ENCODE data around the gene MAP4K4.

The MAP4K4 gene

DNA sequence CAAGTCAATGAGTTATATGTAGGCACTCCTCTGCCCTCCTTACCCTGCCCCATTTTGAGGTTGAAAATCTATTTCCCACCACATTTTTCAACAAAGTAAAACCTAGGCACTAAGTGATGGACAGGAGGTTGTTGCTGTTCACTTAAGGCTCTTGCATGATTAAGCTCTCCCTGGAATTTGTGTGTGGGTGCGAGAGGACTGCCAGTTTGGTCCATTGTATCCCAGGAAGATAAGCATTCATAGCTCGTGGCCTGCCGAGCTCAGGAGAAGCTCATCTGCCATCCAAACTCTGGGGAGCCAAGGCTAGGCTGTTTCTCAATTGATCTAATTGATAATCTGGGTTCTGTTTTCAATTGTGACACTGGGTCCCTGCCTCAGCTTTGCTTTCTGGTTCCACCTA lies 4.7 kb upstream of the MAP4K4 start:
- no peak for DNase-seq (ENCODE audit: low read depth)

DNA sequence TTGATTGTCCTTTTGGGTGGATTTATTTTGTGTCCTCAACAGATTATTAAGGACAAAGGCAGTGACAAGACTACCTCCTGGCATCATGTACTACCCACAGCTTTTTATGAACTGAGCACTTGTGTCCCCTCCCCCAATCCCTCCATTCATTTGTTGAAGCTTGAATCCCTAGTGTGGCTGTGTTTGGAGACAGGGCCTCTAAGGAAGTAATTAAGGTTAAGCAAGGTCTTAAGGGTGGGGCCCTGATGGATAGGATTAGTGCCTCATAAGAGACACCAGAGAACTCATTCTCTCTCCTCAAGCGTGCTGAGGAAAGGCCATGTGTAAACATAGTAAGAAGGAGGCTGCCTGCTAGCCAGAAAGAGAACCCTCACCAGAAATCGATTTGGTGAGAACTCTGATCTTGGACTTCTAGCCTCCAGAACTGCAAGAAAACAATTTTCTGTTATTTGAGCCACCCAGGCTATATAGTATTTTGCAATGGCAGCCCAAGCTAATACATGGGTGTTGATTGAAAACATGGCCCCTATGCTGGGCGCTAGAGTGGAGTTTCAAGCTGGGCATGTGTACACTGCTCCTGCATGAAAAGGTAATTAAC lies 3.4 kb upstream of the MAP4K4 start:
- DNase-seq (ENCODE audit: low read depth), result no peak

DNA sequence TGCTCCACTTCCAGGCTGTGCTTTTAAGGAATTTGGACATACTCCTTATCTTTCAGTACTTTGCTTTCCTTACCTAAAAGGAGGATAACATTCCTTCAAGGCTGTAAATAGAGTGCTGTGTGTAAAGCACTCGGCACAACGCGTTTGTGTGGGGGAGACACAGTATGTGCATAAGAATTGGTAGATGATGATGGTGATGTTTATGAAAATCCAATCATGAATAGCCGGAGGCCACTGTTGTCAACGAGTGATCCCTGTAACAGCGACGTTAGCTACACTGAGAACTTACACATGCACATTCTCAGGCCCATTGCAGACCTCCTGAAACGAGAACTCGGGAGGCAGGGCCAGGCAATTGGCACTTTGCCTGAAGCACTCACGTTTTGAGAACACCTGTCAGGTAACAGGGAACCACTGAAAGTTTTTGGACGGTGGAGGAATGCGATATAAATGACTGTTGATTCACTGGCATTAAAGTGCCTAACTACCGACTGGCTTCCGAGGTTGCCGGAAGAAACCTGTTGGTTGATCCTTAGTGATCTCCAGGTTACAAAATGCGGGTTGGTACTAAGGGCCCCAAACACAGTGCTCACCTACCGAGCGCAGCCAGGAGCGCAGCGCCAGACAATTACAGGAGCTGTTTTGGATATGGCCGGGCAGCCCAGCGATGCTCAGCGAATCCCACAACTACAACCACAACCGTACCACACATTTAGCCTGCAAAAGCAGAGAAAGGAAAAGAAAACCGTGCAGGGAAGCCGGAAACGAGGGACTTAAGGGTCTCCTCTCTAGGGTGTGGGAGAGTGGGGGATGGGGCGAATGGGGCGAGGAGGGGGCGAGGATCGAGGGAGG lies 1.0 kb upstream of the MAP4K4 start:
- DNase-seq (ENCODE audit: low read depth), result no peak

DNA sequence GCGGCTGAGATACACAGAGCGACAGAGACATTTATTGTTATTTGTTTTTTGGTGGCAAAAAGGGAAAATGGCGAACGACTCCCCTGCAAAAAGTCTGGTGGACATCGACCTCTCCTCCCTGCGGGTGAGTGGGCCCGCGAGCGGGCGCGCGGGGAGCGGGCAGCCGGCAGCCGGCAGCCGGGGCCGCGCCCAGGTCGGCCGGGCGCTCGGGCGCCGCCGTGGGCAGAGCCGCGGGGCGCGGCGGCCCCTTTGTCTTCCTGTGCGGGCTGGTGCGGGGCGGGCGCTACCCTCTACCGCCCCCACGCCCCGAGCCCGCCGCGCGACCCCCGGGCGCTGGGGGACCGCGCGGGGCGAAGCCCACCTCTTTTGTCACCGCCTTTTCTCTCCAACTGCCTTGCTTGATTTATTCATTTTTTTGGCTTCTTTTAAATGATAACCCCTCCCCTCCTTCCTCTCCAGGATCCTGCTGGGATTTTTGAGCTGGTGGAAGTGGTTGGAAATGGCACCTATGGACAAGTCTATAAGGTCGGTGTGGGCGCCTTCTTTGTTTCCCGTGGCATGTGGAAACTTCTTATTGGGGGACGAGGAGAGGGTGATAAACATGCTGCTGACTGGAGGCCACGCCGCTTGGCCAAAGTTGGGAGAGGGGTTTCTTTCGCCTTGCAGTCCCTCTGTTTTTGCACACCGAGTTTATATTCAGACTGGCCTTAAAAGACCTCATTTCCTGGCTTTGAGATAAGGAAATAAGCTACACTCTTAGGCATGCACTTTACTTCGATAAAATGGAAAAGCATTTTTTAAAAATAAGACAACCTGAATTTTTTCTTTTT lies 722 bp downstream of the MAP4K4 start:
- DNase-seq (ENCODE audit: low read depth), result no peak

DNA sequence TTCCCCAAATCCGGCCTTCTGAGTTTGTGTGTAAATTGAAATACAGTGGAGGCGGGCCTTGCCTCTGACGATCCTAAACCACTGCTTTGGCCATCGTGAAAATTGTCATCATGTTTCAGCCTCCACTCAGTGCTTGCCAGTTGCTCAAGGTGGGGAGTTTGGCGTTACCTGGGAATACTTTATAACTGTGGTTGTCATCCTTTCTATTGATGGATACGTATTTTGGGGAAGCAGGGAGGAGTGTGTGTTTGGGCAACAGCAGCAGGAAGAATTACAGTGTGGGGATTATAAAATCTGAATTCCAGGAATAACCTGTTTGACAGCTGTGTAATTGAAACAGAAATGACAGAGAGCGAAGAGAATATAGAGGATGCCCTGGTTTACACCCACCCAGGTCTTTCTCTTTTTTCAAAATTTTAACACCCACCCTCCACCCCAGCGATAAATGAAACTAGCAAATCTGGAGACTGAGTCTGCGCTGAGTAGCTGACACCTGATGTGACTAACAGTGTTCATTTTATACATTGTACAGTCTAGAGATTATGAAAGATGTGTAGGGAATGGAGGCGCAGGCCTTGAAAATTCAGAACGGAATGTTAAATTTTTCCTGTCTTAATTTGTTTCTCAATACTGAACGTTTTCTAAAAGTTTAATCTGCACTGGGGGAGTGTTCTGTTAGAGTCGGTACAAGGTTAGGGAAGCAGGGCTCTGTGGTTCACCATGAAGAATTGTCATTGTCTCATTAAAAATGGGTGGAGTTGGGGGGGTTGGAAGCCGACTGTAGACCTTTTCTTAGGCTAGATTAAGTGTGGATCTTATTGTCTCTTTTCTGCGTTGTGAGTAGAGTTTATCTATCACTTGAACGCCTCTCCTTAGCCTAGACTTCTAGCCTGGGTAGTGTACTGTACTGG lies 1.6 kb downstream of the MAP4K4 start:
- DNase-seq (ENCODE audit: low read depth), result no peak

DNA sequence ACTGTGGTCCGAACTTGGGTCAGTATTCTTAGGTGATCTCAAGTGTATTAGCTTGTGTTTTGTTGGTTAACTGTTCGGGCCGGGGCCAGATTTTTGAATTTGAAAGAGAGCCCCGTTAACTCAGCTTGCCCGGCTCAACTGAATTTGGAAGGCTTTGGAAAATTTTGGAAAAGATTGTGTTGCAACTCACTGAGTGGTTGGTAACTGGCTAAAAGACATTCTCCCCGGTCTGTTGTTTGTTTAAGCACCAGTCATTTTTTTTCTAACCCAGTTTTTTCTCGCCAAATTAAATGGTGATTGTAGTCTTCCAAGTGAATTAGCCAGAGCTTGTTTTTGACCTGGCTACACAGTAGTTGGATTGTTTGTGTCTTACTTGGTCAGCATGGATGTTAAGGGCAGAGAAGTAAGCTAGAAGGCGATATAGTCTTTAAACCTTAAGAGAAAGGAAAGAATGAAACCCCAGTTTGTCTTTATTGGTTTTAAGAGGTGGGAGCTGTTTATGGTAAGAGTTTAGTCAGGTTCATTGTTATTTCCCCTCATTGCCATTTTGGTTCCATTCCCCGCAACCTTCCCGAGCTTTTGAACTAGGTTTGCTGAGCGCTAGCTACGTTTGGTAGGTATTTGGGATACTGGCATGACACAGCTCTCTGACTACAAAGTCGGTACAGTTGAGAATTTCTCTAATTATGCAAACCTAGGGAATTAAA lies 2.4 kb downstream of the MAP4K4 start:
- no peak for DNase-seq (ENCODE audit: low read depth)

DNA sequence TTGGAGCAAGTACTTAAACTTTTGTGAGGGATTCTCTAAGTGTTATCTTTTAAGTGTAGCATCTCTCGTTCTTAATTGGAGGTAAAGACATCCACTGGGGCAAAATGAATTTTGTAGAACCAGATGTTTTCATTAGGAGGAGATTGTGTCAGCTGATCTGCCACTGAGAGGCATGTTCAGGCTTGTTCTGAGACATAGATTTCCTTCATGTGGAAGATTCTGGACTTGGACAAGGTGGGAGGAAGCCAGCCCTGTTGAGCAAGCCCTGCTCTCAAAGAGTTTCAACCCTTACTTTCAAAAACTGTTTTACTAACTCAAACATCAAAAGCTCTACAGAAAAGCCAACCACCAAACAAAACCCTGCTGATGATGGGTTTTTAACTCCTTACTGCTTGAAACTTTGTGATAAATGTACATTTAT lies 6.5 kb downstream of the MAP4K4 start:
- DNase-seq (ENCODE audit: low read depth), result no peak

DNA sequence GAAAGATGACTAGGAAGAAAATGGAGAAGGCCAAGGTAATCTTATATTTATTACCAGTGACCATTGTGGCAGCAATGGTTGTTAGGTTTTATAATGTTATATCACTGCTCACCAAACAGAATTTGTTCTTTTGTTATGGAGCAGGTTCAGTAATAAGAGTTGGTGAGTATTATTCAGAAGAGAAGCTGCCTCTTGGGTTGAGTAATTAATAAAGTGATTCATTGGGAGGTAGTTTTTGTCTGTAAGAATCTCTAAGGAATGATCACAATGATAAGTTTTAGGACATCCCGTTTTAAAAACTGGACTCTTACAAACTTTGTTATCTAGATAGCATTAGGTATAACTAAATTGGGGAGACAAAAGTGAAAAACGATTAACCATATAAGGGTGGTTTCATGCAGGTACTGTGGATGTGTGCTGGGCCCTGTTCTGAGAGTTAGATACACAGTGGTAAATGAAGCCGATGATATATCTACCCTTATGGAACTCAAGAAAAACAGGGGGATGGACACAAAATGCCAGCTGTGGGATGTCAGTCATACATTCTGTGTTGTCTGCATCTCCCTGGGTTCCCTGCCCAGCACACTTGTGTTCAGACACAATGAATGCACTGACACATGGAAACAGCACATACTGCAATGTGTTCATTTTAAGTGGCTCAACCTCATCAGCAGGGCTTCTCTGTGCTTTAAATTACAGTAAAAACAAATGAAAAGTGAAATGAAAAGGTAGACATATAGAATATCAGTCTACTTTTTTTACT lies 7.5 kb downstream of the MAP4K4 start:
- DNase-seq (ENCODE audit: low read depth), result no peak

DNA sequence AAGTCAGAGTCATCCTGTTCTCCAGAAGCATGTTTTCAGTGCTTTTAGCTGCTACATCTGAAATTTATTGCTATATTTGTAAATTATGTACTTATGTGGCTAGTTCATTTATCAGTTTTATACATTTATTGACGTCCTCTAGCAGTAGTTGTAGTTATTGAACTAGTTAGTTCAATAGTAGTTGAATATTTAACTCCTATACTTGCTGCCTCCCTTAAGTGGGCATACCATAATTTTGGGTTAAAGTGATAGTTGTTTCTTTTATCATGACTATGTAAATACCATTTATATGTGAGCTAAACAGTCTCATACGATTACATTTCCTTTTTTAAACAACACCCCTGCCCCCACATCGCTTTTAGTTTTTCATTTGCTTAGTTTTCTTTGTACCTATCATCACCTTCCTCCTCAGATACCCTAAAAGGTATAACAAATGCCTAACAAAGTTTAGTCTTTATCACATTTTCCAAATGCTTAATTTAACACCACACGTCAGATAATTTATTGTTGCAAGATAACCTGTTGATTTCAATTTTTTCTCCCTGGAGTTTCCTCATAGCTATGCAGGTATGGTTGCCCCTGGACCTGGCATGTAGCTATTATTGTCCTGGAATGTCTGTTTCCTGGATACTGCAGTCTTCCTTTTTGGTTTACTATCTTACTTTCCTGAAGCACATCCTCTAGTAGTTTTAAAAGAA lies 8.8 kb downstream of the MAP4K4 start:
- no peak for DNase-seq (ENCODE audit: low read depth)

DNA sequence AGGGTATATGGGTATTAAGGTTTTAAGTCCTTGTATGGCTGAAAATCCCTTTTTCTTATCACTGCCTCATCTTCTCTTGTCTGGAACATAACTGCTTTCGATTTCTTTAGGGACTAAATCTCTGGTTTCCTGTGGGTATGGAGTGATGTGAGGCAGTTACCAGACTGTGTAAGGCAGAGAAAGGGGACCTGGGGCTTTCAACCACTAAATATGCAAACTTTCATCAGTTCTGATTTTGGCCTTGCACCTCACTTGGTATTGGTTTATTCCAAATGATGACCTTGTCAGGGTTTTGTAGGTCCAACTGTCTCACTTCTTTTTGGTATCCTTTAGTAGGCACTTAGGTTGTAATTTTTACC lies 9.3 kb downstream of the MAP4K4 start:
- no peak for DNase-seq (ENCODE audit: low read depth)

DNA sequence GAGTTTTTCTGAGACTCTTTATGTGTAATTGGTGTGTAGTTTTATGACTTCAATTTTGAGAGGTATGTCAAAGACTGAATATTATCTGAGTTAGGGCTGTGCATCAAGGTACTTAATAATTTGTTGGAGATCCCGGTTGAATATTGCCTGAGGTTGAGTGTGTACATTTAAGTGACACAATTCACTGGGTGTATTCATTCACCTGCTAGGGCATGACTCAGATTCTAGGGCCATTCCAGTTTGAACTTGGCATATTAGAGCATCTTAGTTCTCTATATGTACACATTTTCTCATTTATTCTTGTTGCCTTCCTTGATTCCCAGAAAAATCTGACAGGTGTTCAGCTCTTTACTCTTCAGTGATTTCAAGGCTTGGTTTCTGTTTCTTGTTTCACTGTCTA lies 12.5 kb downstream of the MAP4K4 start:
- DNase-seq (ENCODE audit: low read depth), result no peak

DNA sequence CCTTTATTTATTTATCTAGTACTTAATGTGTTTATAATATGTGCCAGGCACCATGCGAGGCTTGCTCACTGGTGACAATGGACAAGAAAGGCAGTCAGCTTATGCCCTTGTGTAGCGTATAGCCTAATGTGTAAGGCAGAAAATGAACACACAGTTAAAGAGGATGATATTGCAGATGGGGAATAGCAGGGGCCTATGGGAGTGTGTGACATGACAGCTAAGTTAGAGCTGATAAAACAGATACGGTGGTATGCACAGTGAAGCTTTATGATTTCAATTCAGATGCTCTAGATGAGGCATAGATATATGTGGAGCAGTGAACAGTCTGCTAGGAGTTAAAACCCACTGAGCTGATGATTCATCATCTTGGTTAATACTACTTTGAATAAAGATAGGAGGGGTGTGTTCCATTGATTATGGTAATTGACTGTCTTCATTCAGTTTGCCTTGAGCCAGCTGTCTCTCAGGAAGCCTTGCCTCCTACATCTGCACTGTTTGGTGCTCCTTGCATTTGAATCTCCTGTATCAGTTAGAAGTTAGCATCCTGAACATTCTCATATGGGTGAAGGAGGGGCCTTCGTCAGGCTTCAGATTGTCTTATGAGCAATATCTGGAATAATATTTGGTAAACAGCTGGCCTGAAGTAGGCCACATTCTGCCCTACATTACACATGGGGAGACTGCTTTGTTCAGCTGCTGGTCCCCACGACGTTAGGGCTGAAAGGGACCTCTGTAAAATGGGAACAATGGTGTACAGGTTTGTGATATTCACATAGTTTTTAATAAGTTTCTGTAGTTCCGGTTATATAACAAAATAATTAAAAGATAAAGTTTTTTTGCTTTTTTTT lies 13.2 kb downstream of the MAP4K4 start:
- no peak for DNase-seq (ENCODE audit: low read depth)

DNA sequence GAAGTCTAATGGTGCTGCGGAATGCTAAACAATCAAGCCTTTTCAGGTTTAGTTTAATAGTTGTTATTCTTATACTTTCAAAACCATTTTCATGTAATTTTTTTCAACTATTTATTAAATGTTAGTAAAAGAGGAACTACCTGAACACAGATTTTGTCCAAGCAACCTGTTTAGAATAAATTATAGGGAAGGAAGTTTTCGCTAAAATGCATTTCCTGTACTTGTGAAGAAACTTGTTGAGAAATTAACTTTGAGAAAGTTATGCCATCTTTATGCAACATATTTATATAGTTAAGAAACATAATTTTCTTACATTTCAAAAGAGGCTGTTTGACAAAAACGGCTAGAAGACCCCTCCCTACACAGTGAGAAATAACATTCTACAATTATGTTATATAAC lies 16.6 kb downstream of the MAP4K4 start:
- no peak for DNase-seq (ENCODE audit: low read depth)

DNA sequence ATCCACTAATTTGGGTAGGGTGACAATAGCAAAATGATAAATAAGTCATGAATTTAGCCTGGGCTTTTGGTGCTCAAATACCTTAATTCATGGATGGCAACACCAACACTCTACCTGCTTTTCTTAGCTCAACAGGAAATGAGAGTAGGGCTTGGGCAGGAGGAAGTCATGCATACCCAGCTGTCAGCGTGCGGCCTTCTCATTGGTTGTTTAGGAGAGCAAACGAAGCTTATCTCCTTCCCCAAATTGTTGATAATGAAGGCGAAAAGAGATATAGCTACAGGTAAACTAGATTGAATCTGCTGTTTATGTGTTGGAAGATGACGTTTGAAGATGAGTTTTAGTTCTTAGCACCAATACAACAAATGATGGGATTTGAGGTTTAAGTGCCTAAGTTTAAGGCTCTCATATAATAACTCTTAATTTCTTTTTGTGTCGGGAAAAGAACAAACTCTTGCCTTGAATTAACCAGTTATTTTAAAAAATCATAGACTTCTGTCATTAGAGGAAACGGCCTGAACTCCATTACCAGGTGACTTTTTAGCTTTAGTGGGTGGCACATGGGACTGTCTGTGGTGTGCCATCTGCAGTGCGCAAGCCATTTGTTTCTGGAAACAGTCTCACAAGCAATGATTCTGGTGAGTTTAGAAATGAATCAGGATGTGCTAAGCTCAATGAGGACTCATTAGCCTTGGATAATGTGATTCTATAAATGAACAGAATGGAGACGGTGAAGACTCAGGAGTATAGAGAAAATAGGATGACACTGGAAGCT lies 19.8 kb downstream of the MAP4K4 start:
- no peak for DNase-seq (ENCODE audit: low read depth)

DNA sequence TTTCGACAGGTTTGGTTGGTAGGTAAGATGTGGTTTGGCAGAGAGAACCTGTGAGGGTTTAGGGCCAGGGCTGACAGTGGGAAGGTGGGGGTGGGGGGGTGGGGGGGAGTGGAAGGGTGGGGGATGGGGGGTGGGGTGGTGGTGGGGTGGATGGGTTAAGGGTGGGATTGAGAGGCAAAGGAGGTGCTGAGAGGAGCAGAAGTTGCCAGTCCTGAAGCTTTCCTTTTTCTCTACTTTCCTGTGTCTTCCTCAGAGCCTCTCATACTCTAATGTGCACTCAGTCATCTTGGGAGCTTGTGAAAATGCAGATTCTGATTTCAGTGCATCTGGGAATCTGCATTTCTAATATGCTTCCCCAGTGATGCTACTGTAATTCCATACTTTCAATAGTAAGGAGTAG lies 21.0 kb downstream of the MAP4K4 start:
- no peak for DNase-seq (ENCODE audit: low read depth)

DNA sequence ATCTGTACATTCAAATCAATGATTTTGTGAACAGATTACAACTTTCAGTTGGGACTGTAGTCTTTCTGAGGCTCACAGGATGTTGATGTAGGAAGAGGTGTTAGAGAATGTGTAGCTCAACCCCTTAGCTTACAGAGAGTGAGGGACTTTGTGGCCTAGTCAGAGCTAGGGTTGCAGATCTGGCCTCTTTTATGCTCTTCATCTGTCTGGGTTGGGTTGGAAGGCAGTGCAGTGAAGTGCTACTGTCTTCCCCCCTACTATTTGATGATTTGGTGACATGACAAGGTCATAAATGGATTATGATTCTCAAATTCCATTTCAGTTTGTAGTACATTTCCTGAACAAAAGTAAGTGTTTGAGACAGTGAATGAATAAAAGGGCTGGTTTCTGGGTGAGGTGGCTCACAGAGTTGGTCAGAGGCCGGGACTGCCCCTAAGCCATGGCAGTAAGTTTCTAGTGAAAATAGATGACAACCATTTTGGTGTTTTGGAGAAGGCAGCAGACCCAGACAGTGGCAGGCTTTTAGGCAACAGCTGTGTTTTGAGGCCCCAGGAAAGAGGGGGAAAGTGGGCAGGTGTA lies 21.6 kb downstream of the MAP4K4 start:
- no peak for DNase-seq (ENCODE audit: low read depth)

DNA sequence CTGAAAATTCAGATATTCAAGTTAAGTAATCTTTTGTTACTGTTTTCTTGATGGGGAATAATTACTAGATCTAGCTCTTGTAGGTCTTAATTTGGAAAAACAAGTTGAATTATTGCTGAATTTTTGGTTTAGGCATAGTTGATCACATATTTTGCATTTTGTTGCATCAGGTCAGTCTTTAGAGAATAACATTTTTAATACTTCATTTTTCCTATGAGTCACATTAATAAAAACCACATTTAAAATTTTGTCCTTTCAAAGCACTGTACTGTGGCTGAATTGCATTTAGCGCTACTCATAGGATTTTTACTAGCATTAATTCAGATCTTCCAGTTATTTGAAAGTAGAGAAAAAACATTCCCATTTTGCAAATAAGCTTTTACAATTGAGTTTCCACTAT lies 23.2 kb downstream of the MAP4K4 start:
- DNase-seq (ENCODE audit: low read depth), result no peak

DNA sequence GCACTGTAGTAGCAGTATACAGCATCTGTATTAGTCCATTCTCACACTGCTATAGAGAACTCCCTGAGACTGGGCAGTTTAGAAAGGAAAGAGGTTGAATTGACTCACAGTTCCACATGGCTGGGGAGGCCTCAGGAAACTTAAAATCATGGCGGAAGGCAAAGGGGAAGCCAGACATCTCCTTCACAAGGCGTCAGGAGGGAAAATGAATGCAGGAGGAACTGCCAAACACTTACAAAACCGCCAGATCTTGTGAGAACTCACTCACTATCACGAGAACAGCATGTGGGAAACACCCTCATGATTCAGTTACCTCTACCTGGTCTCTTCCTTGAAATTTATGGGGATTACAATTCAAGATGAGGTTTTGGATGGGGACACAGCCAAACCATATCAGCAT lies 25.4 kb downstream of the MAP4K4 start:
- no peak for DNase-seq (ENCODE audit: low read depth)
